ENCODE data around the gene MSL2. TPM values are rescaled to one million over a fixed set of nuclear protein-coding genes. Genes with fewer than 3 reads are reported as not detected.
A peak's percentile ranks its signal among the peaks of the same experiment; 100 is the strongest.
"Not testable (repeated sequence)": the region's sequence is repeated elsewhere in the genome, so short reads cannot be mapped to it uniquely, and the experiment has no call there.

The MSL2 gene
- total and polyA plus RNA-seq, 11 donors, result 3.8 to 29.0 (median 19.1) TPM

DNA sequence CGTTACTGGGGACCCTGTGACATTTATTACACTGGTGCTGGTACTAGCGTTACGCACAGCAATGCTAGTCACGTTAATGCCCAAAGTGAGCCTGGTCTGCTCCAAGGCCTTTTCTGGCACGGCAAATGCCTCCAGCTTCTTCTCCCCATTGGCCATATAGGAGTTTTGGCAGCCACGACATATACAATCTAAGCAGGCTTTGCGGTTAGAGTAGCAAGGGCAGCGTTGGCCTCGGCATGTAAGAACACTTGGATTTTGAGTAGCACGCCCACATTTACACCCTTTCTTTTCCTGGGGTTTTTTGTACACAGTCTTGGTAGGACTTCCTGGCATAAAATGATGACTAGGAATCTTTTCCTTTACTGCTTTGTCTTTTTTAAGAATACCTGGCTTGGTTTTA, 44.9 kb downstream of the MSL2 start:
- ATAC-seq (peak in 1 of 4 donors; percentile 17), DNase-seq (no peak)
- Histone ChIP-seq H3K36me3 (peaks cover 0 to 46% (median 27%) of the 10 kb centered on the region in 9 donors), H3K27ac (no peak overlapping the region), H3K9me3 (no peaks in the 10 kb centered on the region), H3K27me3 (no peaks in the 10 kb centered on the region), H3K4me3 (no peak overlapping the region), H3K4me1 (peaks cover 0 to 45% (median 19%) of the 10 kb centered on the region in 12 donors)
- intact Hi-C loops (cut with DNase I), result loop anchor here in 2 of 10 donors (5.0 kb wide), 1 partner anchor 41 kb away; no protein-coding TSS in a partner anchor
- WGBS, 4 donors, result 76 to 83% (median 79%) methylated on average over 10 of the region's 10 CpGs
- TF ChIP-seq, protein P1, sequence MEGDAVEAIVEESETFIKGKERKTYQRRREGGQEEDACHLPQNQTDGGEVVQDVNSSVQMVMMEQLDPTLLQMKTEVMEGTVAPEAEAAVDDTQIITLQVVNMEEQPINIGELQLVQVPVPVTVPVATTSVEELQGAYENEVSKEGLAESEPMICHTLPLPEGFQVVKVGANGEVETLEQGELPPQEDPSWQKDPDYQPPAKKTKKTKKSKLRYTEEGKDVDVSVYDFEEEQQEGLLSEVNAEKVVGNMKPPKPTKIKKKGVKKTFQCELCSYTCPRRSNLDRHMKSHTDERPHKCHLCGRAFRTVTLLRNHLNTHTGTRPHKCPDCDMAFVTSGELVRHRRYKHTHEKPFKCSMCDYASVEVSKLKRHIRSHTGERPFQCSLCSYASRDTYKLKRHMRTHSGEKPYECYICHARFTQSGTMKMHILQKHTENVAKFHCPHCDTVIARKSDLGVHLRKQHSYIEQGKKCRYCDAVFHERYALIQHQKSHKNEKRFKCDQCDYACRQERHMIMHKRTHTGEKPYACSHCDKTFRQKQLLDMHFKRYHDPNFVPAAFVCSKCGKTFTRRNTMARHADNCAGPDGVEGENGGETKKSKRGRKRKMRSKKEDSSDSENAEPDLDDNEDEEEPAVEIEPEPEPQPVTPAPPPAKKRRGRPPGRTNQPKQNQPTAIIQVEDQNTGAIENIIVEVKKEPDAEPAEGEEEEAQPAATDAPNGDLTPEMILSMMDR (IDR thresholded peaks at IDR 0.05), result no peak
- TF ChIP-seq POLR2A (IDR thresholded peaks at IDR 0.05), result no peak

DNA sequence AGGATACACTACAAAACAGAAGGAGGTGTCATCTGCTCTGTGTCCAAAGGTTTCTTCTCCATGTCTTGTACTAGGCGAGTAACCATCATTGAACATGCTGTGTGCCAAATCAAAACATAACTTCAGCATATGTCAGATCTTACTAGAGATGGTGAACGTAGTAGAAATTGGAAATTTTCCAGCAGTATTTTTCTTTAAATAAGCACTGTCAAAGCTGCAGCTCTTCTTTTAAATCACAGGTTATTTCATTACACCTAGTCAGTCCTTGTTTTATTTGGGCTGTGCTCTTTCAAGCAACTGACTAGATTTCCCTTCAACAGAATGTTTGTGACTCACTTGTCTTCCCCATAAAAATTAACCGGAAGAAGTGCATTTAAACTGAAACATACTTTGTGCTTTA, 46.5 kb downstream of the MSL2 start:
- peaks cover 0 to 45% (median 17%) of the 10 kb centered on the region in 12 donors for H3K4me1 ChIP-seq
- H3K36me3 ChIP-seq, result peaks cover 0 to 61% (median 42%) of the 10 kb centered on the region in 9 donors
- TF ChIP-seq POLR2A (IDR thresholded peaks at IDR 0.05), result no peak
- no peak overlapping the region for H3K27ac ChIP-seq
- 53 to 67% (median 62%) methylated on average over 3 of the region's 3 CpGs for WGBS, 4 donors
- no peaks in the 10 kb centered on the region for H3K27me3 ChIP-seq
- intact Hi-C loops (cut with DNase I), result loop anchor here in 5 of 10 donors (5.0 to 10.0 kb wide), 2 partner anchors 43 to 45 kb away; partner anchors contain the start of gene MSL2 (in 3 of the 5)
- ATAC-seq, result no peak
- no peak for DNase-seq
- H3K9me3 ChIP-seq, result no peaks in the 10 kb centered on the region
- no peak overlapping the region for H3K4me3 ChIP-seq

DNA sequence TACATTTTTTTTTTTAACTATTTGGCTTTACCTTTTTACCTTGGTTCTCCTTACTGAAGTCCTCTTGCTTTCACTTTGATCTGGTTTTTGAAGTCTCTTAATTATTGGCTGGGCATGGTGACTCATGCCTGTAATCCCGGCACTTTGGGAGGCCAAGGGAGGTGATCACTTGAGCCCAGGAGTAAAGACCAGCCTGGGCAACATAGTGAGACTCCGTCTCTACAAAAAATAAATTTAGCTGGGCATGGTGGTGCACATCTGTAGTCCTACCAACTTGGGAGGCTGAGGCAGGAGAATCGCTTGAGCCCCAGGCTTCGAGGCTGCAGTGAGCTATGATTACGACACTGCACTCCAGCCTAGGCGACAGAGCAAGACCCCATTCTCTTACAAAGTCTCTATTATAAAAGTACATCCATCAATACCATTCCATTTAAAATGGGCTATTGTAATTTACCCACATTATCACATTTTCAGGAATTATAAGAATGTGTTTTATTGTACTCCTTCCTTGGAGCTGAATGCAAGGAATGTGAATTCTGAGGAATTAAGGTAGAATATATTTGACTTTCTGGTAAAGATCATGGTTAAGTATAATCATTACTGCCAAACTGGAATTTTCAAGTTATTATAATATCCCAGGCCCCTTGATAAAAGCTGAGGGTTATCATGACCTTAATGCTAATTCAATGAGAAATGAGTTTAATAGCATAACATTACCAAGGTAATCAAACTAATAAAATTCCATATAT, 49.0 kb downstream of the MSL2 start:
- Histone ChIP-seq H3K4me3 (no peak overlapping the region), H3K9me3 (no peaks in the 10 kb centered on the region), H3K27me3 (no peaks in the 10 kb centered on the region), H3K4me1 (peaks cover 0 to 52% (median 16%) of the 10 kb centered on the region in 12 donors), H3K27ac (no peak overlapping the region), H3K36me3 (peaks cover 0 to 66% (median 44%) of the 10 kb centered on the region in 9 donors)
- WGBS, 4 donors, result 90 to 94% (median 94%) methylated on average over 6 of the region's 6 CpGs
- no peak for DNase-seq
- TF ChIP-seq POLR2A (IDR thresholded peaks at IDR 0.05), result no peak
- TF ChIP-seq, protein P1 (IDR thresholded peaks at IDR 0.05), result no peak
- intact Hi-C loops (cut with DNase I), result loop anchor here in 3 of 10 donors (10.0 kb wide), 1 partner anchor 48 kb away; the partner anchor contains the start of gene MSL2 (in 3 of the 3)
- no peak for ATAC-seq

DNA sequence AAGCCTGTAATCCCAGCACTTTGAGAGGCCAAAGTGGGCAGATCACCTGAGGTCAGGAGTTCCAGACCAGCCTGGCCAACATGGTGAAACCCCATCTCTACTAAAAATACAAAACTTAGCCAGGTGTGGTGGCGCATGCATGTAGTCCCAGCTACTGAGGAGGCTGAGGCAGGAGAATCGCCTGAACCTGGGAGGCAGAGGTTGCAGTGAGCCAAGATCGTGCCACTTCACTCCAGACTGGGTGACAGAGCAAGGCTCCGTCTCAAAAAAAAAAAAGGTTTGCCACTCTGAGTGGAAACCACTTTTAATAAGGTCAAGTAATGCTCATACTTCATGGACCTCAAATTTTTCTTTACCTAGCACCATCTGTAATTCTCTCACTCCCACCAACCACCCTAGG, 51.7 kb downstream of the MSL2 start:
- intact Hi-C loops (cut with DNase I), result loop anchor here in 4 of 10 donors (5.0 to 10.0 kb wide), 2 partner anchors 50 to 53 kb away; partner anchors contain the start of gene MSL2 (in 4 of the 4)
- H3K9me3 ChIP-seq, H3K27me3 ChIP-seq, H3K4me3 ChIP-seq, H3K27ac ChIP-seq, ATAC-seq, DNase-seq: not testable (repeated sequence)
- Histone ChIP-seq H3K4me1 (peaks cover 0 to 37% (median 7%) of the 10 kb centered on the region in 12 donors), H3K36me3 (peaks cover 0 to 52% (median 25%) of the 10 kb centered on the region in 9 donors)
- WGBS, 4 donors, result 90 to 96% (median 92%) methylated on average over 4 of the region's 4 CpGs

DNA sequence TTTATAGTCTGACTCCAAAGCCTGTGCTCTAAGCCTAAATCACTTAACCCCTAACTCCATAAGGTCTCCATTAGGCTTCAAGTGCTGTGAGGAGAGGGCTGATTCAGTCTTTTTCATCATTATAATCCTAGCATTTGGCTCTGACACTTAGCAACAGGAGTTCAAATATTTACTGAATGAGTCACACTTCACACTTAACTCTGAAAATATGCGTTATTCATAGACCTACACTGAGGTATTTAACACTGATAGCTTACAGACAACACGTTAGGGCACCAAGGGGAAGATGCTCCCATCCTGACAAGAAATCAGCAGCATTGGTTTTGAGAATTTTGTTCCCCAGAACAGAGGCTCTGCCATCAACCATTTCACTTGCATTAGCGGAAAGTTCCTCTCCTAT, 53.5 kb downstream of the MSL2 start:
- WGBS, 4 donors, result 50 to 67% (median 53%) methylated on average over 3 of the region's 3 CpGs
- Histone ChIP-seq H3K27ac (peak overlapping the region in 4 of 12 donors; percentile 4 to 41 (median 20)), H3K4me3 (no peak overlapping the region), H3K4me1 (peaks cover 0 to 25% (median 7%) of the 10 kb centered on the region in 12 donors), H3K9me3 (no peaks in the 10 kb centered on the region), H3K36me3 (peaks cover 0 to 39% (median 9%) of the 10 kb centered on the region in 9 donors), H3K27me3 (no peaks in the 10 kb centered on the region)
- intact Hi-C loops (cut with DNase I), result loop anchor here in 4 of 10 donors (5.0 to 10.0 kb wide), 2 partner anchors 52 to 55 kb away; partner anchors contain the start of gene MSL2 (in 4 of the 4)
- ATAC-seq (peak in 3 of 4 donors; percentile 21 to 74 (median 59)), DNase-seq (no peak)
- TF ChIP-seq, protein P1 (IDR thresholded peaks at IDR 0.05), result no peak
- TF ChIP-seq POLR2A (IDR thresholded peaks at IDR 0.05), result no peak
